Measurements from ENCODE around the gene USP17L21.
"Not testable (repeated sequence)": the region's sequence is repeated elsewhere in the genome, so short reads cannot be mapped to it uniquely, and the experiment has no call there.

USP17L21 gene, protein sequence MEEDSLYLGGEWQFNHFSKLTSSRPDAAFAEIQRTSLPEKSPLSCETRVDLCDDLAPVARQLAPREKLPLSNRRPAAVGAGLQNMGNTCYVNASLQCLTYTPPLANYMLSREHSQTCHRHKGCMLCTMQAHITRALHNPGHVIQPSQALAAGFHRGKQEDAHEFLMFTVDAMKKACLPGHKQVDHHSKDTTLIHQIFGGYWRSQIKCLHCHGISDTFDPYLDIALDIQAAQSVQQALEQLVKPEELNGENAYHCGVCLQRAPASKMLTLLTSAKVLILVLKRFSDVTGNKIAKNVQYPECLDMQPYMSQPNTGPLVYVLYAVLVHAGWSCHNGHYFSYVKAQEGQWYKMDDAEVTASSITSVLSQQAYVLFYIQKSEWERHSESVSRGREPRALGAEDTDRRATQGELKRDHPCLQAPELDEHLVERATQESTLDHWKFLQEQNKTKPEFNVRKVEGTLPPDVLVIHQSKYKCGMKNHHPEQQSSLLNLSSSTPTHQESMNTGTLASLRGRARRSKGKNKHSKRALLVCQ

DNA sequence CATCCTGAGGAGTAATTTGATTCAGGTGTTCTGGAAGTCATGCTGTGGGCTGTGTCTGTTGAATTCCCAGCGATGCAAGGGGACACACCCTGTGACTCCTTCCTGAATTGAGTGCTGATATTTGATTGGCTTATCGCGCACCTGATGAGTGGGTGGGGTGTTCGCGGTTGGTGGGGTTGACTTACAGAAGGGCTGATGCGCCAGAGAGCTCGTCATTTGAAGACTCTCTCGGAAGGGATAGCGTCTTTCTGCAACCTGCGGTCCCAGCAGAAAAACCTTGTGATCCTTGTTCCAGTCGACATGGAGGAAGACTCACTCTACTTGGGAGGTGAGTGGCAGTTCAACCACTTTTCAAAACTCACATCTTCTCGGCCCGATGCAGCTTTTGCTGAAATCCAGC lies at the start of gene USP17L21:
TSS of gene USP17L21 (plus strand) at position 301 of the 400 bp plus-strand sequence. CDS start at position 301, 0 bp downstream.
- in situ Hi-C loops (cut with MboI; ENCODE audit: low sequenced_read_pairs) = not testable (repeated sequence)

DNA sequence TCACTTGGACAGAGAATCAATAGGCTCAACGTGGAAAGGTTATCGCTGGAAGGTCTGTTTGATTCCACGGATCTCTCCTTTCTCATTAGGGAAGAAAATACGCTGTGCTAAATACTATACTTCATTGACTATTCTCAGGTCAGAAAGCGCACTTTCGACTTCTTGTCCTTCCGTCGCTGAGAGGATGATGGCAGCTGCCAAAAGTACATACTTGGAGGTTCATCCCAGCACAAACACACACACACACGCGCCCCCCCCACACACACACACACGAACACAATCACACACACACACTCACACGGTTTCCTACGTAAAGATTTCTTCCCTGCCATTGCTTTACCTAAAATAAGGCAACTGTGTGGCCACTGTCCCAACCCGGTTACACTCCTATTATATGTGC lies 48.0 kb upstream of the USP17L21 start:
- in situ Hi-C loops (cut with MboI; ENCODE audit: low sequenced_read_pairs) = not testable (repeated sequence)

DNA sequence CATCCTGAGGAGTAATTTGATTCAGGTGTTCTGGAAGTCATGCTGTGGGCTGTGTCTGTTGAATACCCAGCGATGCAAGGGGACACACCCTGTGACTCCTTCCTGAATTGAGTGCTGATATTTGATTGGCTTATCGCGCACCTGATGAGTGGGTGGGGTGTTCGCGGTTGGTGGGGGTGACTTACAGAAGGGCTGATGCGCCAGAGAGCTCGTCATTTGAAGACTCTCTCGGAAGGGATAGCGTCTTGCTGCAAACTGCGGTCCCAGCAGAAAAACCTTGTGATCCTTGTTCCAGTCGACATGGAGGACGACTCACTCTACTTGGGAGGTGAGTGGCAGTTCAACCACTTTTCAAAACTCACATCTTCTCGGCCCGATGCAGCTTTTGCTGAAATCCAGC lies 47.6 kb upstream of the USP17L21 start, which contains the start of gene USP17L11:
TSS of gene USP17L11 (plus strand) at position 301 of the 400 bp plus-strand sequence. CDS start at position 301, 0 bp downstream.
- in situ Hi-C loops (cut with MboI; ENCODE audit: low sequenced_read_pairs) = not testable (repeated sequence)

DNA sequence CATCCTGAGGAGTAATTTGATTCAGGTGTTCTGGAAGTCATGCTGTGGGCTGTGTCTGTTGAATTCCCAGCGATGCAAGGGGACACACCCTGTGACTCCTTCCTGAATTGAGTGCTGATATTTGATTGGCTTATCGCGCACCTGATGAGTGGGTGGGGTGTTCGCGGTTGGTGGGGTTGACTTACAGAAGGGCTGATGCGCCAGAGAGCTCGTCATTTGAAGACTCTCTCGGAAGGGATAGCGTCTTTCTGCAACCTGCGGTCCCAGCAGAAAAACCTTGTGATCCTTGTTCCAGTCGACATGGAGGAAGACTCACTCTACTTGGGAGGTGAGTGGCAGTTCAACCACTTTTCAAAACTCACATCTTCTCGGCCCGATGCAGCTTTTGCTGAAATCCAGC lies 42.8 kb upstream of the USP17L21 start, which contains the start of gene USP17L12:
TSS of gene USP17L12 (plus strand) at position 301 of the 400 bp plus-strand sequence. CDS start at position 301, 0 bp downstream.
- in situ Hi-C loops (cut with MboI; ENCODE audit: low sequenced_read_pairs) = not testable (repeated sequence)

DNA sequence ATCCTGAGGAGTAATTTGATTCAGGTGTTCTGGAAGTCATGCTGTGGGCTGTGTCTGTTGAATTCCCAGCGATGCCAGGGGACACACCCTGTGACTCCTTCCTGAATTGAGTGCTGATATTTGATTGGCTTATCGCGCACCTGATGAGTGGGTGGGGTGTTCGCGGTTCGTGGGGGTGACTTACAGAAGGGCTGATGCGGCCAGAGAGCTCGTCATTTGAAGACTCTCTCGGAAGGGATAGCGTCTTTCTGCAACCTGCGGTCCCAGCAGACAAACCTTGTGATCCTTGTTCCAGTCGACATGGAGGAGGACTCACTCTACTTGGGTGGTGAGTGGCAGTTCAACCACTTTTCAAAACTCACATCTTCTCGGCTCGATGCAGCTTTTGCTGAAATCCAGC lies 38.1 kb upstream of the USP17L21 start, which contains the start of gene USP17L13:
TSS of gene USP17L13 (plus strand) at position 301 of the 400 bp plus-strand sequence. CDS start at position 301, 0 bp downstream.
- in situ Hi-C loops (cut with MboI; ENCODE audit: low sequenced_read_pairs) = not testable (repeated sequence)

DNA sequence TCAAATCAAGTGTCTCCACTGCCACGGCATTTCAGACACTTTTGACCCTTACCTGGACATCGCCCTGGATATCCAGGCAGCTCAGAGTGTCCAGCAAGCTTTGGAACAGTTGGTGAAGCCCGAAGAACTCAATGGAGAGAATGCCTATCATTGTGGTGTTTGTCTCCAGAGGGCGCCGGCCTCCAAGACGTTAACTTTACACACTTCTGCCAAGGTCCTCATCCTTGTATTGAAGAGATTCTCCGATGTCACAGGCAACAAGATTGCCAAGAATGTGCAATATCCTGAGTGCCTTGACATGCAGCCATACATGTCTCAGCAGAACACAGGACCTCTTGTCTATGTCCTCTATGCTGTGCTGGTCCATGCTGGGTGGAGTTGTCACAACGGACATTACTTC lies 32.4 kb upstream of the USP17L21 start:
- in situ Hi-C loops (cut with MboI; ENCODE audit: low sequenced_read_pairs) = not testable (repeated sequence)

DNA sequence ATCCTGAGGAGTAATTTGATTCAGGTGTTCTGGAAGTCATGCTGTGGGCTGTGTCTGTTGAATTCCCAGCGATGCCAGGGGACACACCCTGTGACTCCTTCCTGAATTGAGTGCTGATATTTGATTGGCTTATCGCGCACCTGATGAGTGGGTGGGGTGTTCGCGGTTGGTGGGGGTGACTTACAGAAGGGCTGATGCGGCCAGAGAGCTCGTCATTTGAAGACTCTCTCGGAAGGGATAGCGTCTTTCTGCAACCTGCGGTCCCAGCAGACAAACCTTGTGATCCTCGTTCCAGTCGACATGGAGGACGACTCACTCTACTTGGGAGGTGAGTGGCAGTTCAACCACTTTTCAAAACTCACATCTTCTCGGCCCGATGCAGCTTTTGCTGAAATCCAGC lies 28.6 kb upstream of the USP17L21 start, which contains the start of gene USP17L15:
TSS of gene USP17L15 (plus strand) at position 301 of the 400 bp plus-strand sequence. CDS start at position 301, 0 bp downstream.
- in situ Hi-C loops (cut with MboI; ENCODE audit: low sequenced_read_pairs) = not testable (repeated sequence)

DNA sequence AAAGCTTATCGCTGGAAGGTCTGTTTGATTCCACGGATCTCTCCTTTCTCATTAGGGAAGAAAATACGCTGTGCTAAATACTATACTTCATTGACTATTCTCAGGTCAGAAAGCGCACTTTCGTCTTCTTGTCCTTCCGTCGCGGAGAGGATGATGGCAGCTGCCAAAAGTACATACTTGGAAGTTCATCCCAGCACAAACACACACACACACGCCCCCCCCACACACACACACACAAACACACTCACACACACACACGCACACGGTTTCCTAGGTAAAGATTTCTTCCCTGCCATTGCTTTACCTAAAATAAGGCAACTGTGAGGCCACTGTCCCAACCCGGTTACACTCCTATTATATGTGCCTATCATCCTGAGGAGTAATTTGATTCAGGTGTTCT lies 24.2 kb upstream of the USP17L21 start:
- in situ Hi-C loops (cut with MboI; ENCODE audit: low sequenced_read_pairs) = not testable (repeated sequence)

DNA sequence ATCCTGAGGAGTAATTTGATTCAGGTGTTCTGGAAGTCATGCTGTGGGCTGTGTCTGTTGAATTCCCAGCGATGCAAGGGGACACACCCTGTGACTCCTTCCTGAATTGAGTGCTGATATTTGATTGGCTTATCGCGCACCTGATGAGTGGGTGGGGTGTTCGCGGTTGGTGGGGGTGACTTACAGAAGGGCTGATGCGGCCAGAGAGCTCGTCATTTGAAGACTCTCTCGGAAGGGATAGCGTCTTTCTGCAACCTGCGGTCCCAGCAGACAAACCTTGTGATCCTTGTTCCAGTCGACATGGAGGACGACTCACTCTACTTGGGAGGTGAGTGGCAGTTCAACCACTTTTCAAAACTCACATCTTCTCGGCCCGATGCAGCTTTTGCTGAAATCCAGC lies 19.1 kb upstream of the USP17L21 start, which contains the start of gene USP17L17:
TSS of gene USP17L17 (plus strand) at position 301 of the 400 bp plus-strand sequence. CDS start at position 301, 0 bp downstream.
- in situ Hi-C loops (cut with MboI; ENCODE audit: low sequenced_read_pairs) = not testable (repeated sequence)

DNA sequence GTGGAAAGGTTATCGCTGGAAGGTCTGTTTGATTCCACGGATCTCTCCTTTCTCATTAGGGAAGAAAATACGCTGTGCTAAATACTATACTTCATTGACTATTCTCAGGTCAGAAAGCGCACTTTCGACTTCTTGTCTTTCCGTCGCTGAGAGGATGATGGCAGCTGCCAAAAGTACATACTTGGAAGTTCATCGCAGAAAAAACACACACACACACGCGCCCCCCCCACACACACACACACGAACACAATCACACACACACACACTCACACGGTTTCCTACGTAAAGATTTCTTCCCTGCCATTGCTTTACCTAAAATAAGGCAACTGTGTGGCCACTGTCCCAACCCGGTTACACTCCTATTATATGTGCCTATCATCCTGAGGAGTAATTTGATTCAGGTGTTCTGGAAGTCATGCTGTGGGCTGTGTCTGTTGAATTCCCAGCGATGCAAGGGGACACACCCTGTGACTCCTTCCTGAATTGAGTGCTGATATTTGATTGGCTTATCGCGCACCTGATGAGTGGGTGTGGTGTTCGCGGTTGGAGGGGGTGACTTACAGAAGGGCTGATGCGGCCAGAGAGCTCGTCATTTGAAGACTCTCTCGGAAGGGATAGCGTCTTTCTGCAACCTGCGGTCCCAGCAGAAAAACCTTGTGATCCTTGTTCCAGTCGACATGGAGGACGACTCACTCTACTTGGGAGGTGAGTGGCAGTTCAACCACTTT lies 14.6 kb upstream of the USP17L21 start, which contains the start of gene USP17L18:
TSS of gene USP17L18 (plus strand) at position 678 of the 728 bp plus-strand sequence. CDS start at position 678, 0 bp downstream.
- in situ Hi-C loops (cut with MboI; ENCODE audit: low sequenced_read_pairs) = not testable (repeated sequence)

DNA sequence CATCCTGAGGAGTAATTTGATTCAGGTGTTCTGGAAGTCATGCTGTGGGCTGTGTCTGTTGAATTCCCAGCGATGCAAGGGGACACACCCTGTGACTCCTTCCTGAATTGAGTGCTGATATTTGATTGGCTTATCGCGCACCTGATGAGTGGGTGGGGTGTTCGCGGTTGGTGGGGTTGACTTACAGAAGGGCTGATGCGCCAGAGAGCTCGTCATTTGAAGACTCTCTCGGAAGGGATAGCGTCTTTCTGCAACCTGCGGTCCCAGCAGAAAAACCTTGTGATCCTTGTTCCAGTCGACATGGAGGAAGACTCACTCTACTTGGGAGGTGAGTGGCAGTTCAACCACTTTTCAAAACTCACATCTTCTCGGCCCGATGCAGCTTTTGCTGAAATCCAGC lies 9.6 kb upstream of the USP17L21 start, which contains the start of gene USP17L19:
TSS of gene USP17L19 (plus strand) at position 301 of the 400 bp plus-strand sequence. CDS start at position 301, 0 bp downstream.
- in situ Hi-C loops (cut with MboI; ENCODE audit: low sequenced_read_pairs) = not testable (repeated sequence)

DNA sequence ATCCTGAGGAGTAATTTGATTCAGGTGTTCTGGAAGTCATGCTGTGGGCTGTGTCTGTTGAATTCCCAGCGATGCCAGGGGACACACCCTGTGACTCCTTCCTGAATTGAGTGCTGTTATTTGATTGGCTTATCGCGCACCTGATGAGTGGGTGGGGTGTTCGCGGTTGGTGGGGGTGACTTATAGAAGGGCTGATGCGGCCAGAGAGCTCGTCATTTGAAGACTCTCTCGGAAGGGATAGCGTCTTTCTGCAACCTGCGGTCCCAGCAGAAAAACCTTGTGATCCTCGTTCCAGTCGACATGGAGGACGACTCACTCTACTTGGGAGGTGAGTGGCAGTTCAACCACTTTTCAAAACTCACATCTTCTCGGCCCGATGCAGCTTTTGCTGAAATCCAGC lies 4.8 kb upstream of the USP17L21 start, which contains the start of gene USP17L20:
TSS of gene USP17L20 (plus strand) at position 301 of the 400 bp plus-strand sequence. CDS start at position 301, 0 bp downstream.
- in situ Hi-C loops (cut with MboI; ENCODE audit: low sequenced_read_pairs) = not testable (repeated sequence)

DNA sequence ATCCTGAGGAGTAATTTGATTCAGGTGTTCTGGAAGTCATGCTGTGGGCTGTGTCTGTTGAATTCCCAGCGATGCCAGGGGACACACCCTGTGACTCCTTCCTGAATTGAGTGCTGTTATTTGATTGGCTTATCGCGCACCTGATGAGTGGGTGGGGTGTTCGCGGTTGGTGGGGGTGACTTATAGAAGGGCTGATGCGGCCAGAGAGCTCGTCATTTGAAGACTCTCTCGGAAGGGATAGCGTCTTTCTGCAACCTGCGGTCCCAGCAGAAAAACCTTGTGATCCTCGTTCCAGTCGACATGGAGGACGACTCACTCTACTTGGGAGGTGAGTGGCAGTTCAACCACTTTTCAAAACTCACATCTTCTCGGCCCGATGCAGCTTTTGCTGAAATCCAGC lies 4.6 kb downstream of the USP17L21 start, which contains the start of gene USP17L22:
TSS of gene USP17L22 (plus strand) at position 301 of the 400 bp plus-strand sequence. CDS start at position 301, 0 bp downstream.
- in situ Hi-C loops (cut with MboI; ENCODE audit: low sequenced_read_pairs) = not testable (repeated sequence)

DNA sequence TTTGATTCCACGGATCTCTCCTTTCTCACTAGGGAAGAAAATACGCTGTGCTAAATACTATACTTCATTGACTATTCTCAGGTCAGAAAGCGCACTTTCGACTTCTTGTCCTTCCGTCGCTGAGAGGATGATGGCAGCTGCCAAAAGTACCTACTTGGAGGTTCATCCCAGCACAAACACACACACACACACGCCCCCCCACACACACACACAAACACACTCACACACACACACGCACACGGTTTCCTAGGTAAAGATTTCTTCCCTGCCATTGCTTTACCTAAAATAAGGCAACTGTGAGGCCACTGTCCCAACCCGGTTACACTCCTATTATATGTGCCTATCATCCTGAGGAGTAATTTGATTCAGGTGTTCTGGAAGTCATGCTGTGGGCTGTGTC lies 9.0 kb downstream of the USP17L21 start:
- in situ Hi-C loops (cut with MboI; ENCODE audit: low sequenced_read_pairs) = not testable (repeated sequence)

All from HL-60/S4 treated with phorbol 12-myristate 13-acetate at 8.2 ng/mL for 4 days and 3 days (cell line).